HG03439 (cell line): ENCODE measurements around the gene MKI67.

ENCODE experiments used
- ATAC-seq: cut with Tn5 transposase; IDR thresholded peaks from one replicate; pipeline ENCODE4 v1.9.1; 2021; ENCODE audit warnings: mild to moderate bottlenecking, moderate library complexity; ENCODE audit not compliant: unreplicated experiment

Gene MKI67

GRCh38 chr10:128067691-128068397, 58.4 kb downstream of the MKI67 start:
- no peak for ATAC-seq

GRCh38 chr10:128066870-128067382, 59.3 kb downstream of the MKI67 start:
- no peak for ATAC-seq

GRCh38 chr10:128065881-128066534, 60.2 kb downstream of the MKI67 start:
- ATAC-seq = no peak

GRCh38 chr10:128064970-128065580, 61.1 kb downstream of the MKI67 start:
- no peak for ATAC-seq

- ATAC-seq = peak; percentile 35
Observed at GRCh38 chr10:128064108-128064969, 61.9 kb downstream of the MKI67 start.

- ATAC-seq = peak; percentile 31
Observed at GRCh38 chr10:128063736-128064107, 62.5 kb downstream of the MKI67 start.

- peak; percentile 38 for ATAC-seq
Observed at GRCh38 chr10:128062881-128063563, 63.2 kb downstream of the MKI67 start.

GRCh38 chr10:128062331-128062880, 63.8 kb downstream of the MKI67 start:
- peak; percentile 2 for ATAC-seq

- no peak for ATAC-seq
Observed at GRCh38 chr10:128061306-128062300, 64.6 kb downstream of the MKI67 start.

- ATAC-seq = no peak
Observed at GRCh38 chr10:128060341-128061250, 65.6 kb downstream of the MKI67 start.

- no peak for ATAC-seq
Observed at GRCh38 chr10:128059982-128060293, 66.3 kb downstream of the MKI67 start.

GRCh38 chr10:128059266-128059981, 66.8 kb downstream of the MKI67 start:
- ATAC-seq = no peak

- ATAC-seq = no peak
Observed at GRCh38 chr10:128058750-128059134, 67.5 kb downstream of the MKI67 start.

- no peak for ATAC-seq
Observed at GRCh38 chr10:128058106-128058749, 68.0 kb downstream of the MKI67 start.

- no peak for ATAC-seq
Observed at GRCh38 chr10:128056303-128057050, 69.7 kb downstream of the MKI67 start.
